Measurements from ENCODE around the gene MCM5.
"Not testable (repeated sequence)": the region's sequence is repeated elsewhere in the genome, so short reads cannot be mapped to it uniquely, and the experiment has no call there.

Gene MCM5

GRCh38 chr22:35455529-35455928 is 55.6 kb downstream of the MCM5 start:
- no peak for DNase-seq

- DNase-seq: no peak
Observed at GRCh38 chr22:35456757-35457156, 56.8 kb downstream of the MCM5 start.

- no peak for DNase-seq
Observed at GRCh38 chr22:35457729-35458546, 58.0 kb downstream of the MCM5 start.

- DNase-seq: no peak
Observed at GRCh38 chr22:35458547-35459422, 58.8 kb downstream of the MCM5 start.

- no peak for DNase-seq
Observed at GRCh38 chr22:35459423-35459894, 59.5 kb downstream of the MCM5 start.

- not testable (repeated sequence) for DNase-seq
Observed at GRCh38 chr22:35459976-35460375, 60.0 kb downstream of the MCM5 start.

GRCh38 chr22:35460688-35461087 is 60.7 kb downstream of the MCM5 start:
- DNase-seq: peak; percentile 31

GRCh38 chr22:35462498-35463230 is 62.7 kb downstream of the MCM5 start:
- DNase-seq: no peak

GRCh38 chr22:35463231-35463933 is 63.4 kb downstream of the MCM5 start:
- DNase-seq: no peak

- no peak for DNase-seq
Observed at GRCh38 chr22:35464399-35464798, 64.5 kb downstream of the MCM5 start.

GRCh38 chr22:35465109-35465701 is 65.3 kb downstream of the MCM5 start:
- DNase-seq: no peak

- DNase-seq: peak; percentile 17
Observed at GRCh38 chr22:35467681-35468434, 67.9 kb downstream of the MCM5 start.

GRCh38 chr22:35470903-35471321 is 71.0 kb downstream of the MCM5 start:
- no peak for DNase-seq

- not testable (repeated sequence) for DNase-seq
Observed at GRCh38 chr22:35471566-35471965, 71.6 kb downstream of the MCM5 start.

- no peak for DNase-seq
Observed at GRCh38 chr22:35472488-35472887, 72.5 kb downstream of the MCM5 start.

- no peak for DNase-seq
Observed at GRCh38 chr22:35473971-35474370, 74.0 kb downstream of the MCM5 start.

Measured in NCI-H82 (cell line).